ENCODE results near the gene SRSF4. TPM values are rescaled to one million over a fixed set of nuclear protein-coding genes. Genes with fewer than 3 reads are reported as not detected.
A peak's percentile ranks its signal among the peaks of the same experiment; 100 is the strongest.

The SRSF4 gene
- total and polyA plus RNA-seq, 10 of the 15 experiments (the other 5 are each of a cell fraction or from before 2014, with no cell fraction given) = 17.2 to 107 (median 78.6) TPM

GRCh38 chr1:29230204-29230552 is 48.5 kb upstream of the SRSF4 start:
- intact Hi-C loops (cut with micrococcal nuclease; ENCODE audit: unreplicated experiment) = no loop called here
- POLR2A ChIA-PET = no interaction called here

More at GRCh38 chr1:29230204-29230552, 48.5 kb upstream of the SRSF4 start:
- in situ Hi-C loops (cut with MboI) = loop anchor here (10.0 kb wide), 1 partner anchor 1685 kb away; no protein-coding TSS in a partner anchor
- ChIA-PET SMC1A (ENCODE audit: uncharacterized antibody, unreplicated experiment) (interaction anchor here (0.7 to 1.9 kb wide), 2 partner anchors 28 to 78 kb away, joined by 3 to 7 read pairs; no protein-coding TSS in a partner anchor), CTCF (interaction anchor here (1.0 to 2.5 kb wide), 8 partner anchors 9 to 348 kb away, joined by 3 to 6 read pairs (median 4); no protein-coding TSS in a partner anchor), RAD21 (ENCODE audit: unreplicated experiment) (interaction anchor here (1.1 kb wide), 1 partner anchor 345 kb away, joined by 4 read pairs; no protein-coding TSS in a partner anchor)
- DNase-seq (ENCODE audit: low read depth, low spot score) (no peak), ATAC-seq (no peak), FAIRE-seq (no peak)
- Histone ChIP-seq H3K36me3 (ENCODE audit: control insufficient read depth in 2 of 2, insufficient read depth in 2 of 2, low read length in 1 of 2) (no peaks in the 10 kb centered on the region), H4K20me1 (ENCODE audit: control insufficient read depth, insufficient read depth) (no peaks in the 10 kb centered on the region), H3K79me2 (ENCODE audit: control insufficient read depth, insufficient read depth, low read length) (peaks cover 11% of the 10 kb centered on the region), H3K4me2 (ENCODE audit: control insufficient read depth, insufficient read depth) (peak overlapping the region; percentile 90), H3K4me3 (peak overlapping the region; percentile 75), H3K9me3 (replicated peaks; ENCODE audit: control insufficient read depth, insufficient read depth, low read length) (no peaks in the 10 kb centered on the region), H3K9ac (ENCODE audit: control insufficient read depth, insufficient read depth, low read length) (peak overlapping the region; percentile 76), H2AFZ (ENCODE audit: control insufficient read depth, low read depth, low read length) (peak overlapping the region; percentile 89), H3K27ac (ENCODE audit: control insufficient read depth, insufficient read depth) (peak overlapping the region; percentile 52), H3K27me3 (replicated peaks in 1 of 2; ENCODE audit: control insufficient read depth in 2 of 2, insufficient read depth in 2 of 2, low read length in 1 of 2) (no peaks in the 10 kb centered on the region), H3K4me1 (ENCODE audit: control insufficient read depth, insufficient read depth, low read length) (peaks cover 4% of the 10 kb centered on the region; the same call in 1 of the 2 replicates)
- BruUV-seq (replicated peaks) = no TSS peak
- 0% methylated on average over 4 of the region's 4 CpGs for WGBS (ENCODE audit: insufficient coverage, insufficient replicate concordance, low lambda C conversion rate, missing lambda C conversion rate)
- TF ChIP-seq HSF1 (IDR thresholded peaks at IDR 0.05; ENCODE audit: low read depth, low read length) = no peak
- no peak for TF ChIP-seq ATF3 (IDR thresholded peaks at IDR 0.05; ENCODE audit: borderline replicate concordance, extremely low read depth, low read depth, low read length)
- no peak for TF ChIP-seq FOXK2 (IDR thresholded peaks at IDR 0.05)
- TF ChIP-seq MYC (IDR thresholded peaks at IDR 0.05; ENCODE audit: insufficient read depth, insufficient read length, insufficient replicate concordance, low read length, severe bottlenecking) = no peak
- TF ChIP-seq, protein P1, sequence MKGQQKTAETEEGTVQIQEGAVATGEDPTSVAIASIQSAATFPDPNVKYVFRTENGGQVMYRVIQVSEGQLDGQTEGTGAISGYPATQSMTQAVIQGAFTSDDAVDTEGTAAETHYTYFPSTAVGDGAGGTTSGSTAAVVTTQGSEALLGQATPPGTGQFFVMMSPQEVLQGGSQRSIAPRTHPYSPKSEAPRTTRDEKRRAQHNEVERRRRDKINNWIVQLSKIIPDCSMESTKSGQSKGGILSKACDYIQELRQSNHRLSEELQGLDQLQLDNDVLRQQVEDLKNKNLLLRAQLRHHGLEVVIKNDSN (IDR thresholded peaks at IDR 0.05; ENCODE audit: borderline replicate concordance, extremely low read length, insufficient read depth, low read depth, low read length) = no peak
- no peak for TF ChIP-seq EP300 (IDR thresholded peaks at IDR 0.05; ENCODE audit: borderline replicate concordance in 1 of 2, control insufficient read depth in 1 of 2, low read depth in 2 of 2, low read length in 2 of 2)
- no peak for TF ChIP-seq ZNF24 (IDR thresholded peaks at IDR 0.05)
- TF ChIP-seq ZBED1 (IDR thresholded peaks at IDR 0.05; ENCODE audit: borderline replicate concordance) = no peak
- no peak for TF ChIP-seq CHD1 (IDR thresholded peaks at IDR 0.05; ENCODE audit: low read depth, low read length)
- no peak for TF ChIP-seq POLR2AphosphoS5 (IDR thresholded peaks at IDR 0.05; ENCODE audit: low read length)
- no peak for TF ChIP-seq ZSCAN29 (IDR thresholded peaks at IDR 0.05)
- no peak for TF ChIP-seq BCL11A (IDR thresholded peaks at IDR 0.05; ENCODE audit: low read depth, low read length)
- no peak for TF ChIP-seq DPF2 (IDR thresholded peaks at IDR 0.05)
- no peak for TF ChIP-seq CREM (IDR thresholded peaks at IDR 0.05; ENCODE audit: low read depth)
- TF ChIP-seq ZZZ3 (IDR thresholded peaks at IDR 0.05; ENCODE audit: control insufficient read depth, insufficient read length, low read depth) = no peak
- TF ChIP-seq, protein P2, sequence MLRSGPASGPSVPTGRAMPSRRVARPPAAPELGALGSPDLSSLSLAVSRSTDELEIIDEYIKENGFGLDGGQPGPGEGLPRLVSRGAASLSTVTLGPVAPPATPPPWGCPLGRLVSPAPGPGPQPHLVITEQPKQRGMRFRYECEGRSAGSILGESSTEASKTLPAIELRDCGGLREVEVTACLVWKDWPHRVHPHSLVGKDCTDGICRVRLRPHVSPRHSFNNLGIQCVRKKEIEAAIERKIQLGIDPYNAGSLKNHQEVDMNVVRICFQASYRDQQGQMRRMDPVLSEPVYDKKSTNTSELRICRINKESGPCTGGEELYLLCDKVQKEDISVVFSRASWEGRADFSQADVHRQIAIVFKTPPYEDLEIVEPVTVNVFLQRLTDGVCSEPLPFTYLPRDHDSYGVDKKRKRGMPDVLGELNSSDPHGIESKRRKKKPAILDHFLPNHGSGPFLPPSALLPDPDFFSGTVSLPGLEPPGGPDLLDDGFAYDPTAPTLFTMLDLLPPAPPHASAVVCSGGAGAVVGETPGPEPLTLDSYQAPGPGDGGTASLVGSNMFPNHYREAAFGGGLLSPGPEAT (IDR thresholded peaks at IDR 0.05; ENCODE audit: low read depth) = no peak
- no peak for TF ChIP-seq ESRRA (IDR thresholded peaks at IDR 0.05; ENCODE audit: low read length)
- no peak for TF ChIP-seq ASH2L (IDR thresholded peaks at IDR 0.05; ENCODE audit: borderline replicate concordance, low read depth)
- no peak for TF ChIP-seq KLF5 (IDR thresholded peaks at IDR 0.05; ENCODE audit: partially characterized antibody)

Data from GM12878 (cell line).